Stimulated activated naive CD8-positive, alpha-beta T cell treated with anti-CD3 and anti-CD28 coated beads, Interleukin-15, Interleukin-2, amounts not matched to agents 100 U/mL and 50 U/mL, for 24 hours (primary cell): ENCODE data around the gene HRC.

Experiments
- ATAC-seq: fragments of 150-1000 bp; cut with Tn5 transposase; one replicate; pipeline ENCODE4 v1.10.0; 2021
- DNase-seq: peaks from one replicate; pipeline ENCODE4 v3.0.0; 2021

HRC gene

DNA sequence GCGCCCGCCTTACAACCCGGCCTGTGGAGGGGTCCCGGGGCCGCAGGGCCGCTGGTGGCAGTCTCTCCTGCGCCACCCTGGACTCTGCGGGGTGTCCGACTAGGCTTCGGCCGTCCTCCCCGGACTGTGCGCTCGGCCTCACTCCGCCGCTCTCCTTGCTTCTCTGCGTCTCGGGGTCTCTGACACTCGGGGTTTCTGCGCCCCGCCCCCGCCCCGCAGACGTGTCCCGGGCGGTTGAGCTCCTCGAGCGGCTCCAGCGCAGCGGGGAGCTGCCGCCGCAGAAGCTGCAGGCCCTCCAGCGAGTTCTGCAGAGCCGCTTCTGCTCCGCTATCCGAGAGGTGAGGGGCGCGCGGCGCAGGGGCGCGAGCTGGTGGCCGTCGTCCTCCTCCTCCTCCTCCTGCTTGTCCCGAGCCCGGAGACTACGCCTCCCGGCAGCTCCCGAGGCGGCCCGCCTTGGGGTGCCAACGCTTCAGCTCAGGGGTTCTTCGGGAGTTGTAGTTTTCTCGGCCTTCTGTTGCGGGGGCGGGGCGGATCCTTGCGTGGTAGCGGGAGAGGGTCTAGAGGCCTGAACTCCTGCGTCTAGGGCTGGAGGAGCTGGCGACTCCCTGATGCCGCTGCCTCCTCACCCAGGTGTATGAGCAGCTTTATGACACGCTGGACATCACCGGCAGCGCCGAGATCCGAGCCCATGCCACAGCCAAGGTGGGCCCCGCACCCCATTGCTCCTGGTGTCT is 40.4 kb downstream of the HRC start:
- ATAC-seq: no peak

DNA sequence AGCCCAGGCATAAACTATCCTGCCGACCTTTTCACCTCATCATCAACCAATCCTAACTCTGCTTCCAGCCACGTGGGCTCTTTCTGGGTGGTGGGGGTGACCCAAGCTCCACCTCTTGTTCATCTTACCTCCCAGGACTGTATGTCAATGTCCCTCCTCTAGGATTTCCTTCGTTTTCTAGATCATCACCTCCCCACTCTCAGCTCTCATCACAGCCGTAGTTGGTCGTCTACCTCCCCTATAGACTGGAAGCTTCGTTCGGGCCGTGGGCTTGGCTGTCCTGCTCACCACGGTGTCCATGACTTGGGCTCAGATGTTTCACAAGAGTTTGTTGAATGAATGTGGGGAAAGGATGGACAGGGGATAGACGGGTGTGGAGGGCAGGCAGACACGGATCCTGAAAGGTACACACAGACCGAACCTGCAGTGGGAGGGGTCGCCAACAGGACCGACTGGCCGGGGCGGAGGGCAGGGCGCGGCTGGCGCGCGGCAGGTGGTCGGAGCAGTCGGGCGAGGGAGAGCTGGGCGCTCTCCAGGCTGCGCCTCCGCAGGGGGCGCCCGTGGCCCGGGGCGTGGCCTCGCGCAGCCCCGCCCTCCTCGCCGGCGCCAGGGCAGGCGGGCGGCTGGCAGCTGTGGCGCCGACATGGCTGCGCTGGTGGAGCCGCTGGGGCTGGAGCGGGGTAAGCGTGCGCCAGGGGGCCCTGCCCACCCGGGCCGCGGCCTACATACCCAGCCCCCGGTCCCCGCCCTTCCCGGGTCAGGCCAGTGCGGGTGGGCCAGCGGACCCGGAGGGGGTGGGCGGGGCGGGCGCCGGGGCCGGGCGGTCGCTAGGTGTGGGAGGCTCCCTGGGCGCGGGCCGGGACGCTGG is 41.2 kb downstream of the HRC start, which contains the start of gene LIN7B:
LIN7B (plus strand) TSS at position 609 of the 868 bp plus-strand sequence; CDS start at position 644, 35 bp downstream.
- ATAC-seq: peak; percentile 73
- DNase-seq: peak; percentile 78

More for the DNA sequence above, 40.4 kb downstream of the HRC start:
- peak; percentile 60 for DNase-seq

DNA sequence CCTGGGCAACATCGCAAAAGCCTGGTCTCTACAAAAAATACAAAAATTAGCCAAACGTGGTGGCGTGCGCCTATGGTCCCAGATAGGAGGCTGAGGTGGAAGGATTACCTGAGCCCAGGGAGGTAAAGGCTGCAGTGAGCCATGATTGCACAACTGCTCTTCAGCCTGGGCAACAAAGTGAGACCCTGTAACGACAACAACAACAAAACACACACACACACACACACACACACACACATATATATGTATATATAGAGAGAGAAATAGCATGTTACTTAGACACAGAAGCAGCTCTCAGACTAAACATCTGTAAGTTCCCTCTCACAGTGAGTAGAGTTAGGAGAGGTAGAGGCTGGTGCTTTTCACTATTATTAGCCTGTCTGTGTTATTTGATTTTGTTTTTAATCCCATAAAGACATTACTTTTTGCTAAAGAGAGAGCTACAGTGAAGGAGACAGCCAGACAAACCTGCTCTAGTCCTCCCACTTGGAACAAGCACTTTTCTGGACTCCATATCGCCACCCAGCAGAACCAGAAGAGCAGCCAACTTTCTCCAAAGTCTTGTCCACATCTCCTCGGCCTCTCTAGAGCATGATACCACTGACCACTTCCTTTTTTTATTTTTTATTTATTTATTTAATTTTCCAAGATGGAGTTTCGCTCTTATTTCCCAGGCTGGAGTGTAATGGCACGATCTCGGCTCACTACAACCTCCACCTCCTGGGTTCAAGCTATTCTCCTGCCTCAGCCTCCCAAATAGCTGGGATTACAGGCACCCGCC is 43.8 kb downstream of the HRC start:
- DNase-seq (no peak), ATAC-seq (no peak)

DNA sequence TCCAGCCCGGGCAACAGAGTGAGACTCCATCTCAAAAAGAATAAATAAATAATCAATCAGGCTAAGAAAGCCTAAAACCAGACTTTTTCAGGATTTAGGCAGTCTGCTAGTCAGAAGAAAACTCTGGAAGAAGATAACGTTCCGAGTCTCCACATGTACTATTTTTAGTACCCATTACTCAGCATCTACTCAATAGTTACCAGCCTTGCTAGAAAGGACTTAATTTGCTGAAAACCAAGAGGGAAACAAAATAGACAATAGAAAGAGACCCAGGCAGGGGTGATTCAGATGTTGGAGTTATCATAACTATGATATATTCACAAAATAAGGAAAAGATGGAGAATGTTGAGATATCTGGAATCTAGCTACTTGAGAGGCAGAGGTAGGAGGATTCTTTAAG is 44.6 kb downstream of the HRC start:
- ATAC-seq (no peak), DNase-seq (no peak)

DNA sequence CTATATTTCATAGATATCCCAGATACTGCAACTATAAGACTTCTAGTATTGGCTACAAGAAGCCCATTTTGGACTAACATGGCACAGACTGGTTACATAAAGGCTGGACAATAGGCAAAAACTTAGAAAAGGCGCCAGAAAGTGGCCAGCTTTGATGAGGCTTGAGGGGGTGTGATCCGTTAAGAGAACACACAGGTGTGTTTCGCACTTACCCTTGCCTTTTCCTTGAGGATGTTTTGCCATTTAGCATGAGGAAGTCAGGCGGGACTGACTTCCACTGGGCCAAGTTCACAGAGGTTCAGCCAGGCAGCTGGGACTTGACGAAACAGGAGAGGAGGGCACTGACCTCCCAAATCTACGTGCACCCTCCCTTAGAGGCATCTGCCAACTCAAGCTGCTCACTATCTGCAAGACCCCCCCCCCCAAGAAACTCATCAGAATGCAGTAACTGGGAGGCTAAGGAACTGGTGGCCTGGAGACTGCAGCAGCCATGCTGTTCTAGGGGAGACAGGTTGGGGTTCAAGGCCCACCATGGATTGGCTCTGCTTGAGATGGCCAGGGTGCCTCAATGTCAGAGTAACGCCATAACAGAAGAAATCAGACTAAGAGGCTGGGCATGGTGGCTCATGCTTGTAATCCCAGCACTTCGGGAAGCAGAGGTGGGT is 45.5 kb downstream of the HRC start:
- ATAC-seq: no peak
- no peak for DNase-seq

DNA sequence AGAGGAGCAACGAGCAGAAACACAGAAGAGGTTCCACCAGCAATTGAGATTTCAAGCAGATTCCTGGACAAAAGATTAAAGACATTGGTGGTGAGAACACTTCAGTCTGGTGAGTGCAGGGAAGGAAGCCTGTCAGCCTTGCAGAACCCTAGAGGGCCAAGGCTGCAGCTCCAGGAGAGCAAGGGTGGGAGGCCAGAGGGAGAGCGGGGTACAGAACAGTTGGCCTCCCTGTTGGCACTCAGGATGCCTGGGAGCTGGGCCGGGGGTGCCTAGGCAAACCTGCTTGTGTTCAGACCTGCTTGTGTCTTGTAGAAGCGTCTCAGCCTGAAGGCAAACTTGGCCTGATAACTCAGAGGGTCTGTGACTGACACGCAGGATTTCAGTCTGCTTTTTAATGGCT is 46.1 kb downstream of the HRC start:
- no peak for DNase-seq
- ATAC-seq: no peak

DNA sequence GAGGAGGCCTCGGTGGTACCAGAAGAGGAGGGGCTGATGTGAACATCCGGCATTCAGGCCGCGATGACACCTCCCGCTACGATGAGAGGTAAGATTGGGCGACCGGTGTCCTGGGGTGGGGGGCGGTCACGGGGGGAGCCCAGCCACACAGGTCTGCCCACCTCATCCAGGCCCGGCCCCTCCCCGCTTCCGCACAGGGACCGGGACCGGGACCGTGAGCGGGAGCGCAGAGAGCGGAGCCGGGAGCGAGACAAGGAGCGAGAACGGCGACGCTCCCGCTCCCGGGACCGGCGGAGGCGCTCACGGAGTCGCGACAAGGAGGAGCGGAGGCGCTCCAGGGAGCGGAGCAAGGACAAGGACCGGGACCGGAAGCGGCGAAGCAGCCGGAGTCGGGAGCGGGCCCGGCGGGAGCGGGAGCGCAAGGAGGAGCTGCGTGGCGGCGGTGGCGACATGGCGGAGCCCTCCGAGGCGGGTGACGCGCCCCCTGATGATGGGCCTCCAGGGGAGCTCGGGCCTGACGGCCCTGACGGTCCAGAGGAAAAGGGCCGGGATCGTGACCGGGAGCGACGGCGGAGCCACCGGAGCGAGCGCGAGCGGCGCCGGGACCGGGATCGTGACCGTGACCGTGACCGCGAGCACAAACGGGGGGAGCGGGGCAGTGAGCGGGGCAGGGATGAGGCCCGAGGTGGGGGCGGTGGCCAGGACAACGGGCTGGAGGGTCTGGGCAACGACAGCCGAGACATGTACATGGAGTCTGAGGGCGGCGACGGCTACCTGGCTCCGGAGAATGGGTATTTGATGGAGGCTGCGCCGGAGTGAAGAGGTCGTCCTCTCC is 47.4 kb downstream of the HRC start:
- DNase-seq (no peak), ATAC-seq (no peak)

DNA sequence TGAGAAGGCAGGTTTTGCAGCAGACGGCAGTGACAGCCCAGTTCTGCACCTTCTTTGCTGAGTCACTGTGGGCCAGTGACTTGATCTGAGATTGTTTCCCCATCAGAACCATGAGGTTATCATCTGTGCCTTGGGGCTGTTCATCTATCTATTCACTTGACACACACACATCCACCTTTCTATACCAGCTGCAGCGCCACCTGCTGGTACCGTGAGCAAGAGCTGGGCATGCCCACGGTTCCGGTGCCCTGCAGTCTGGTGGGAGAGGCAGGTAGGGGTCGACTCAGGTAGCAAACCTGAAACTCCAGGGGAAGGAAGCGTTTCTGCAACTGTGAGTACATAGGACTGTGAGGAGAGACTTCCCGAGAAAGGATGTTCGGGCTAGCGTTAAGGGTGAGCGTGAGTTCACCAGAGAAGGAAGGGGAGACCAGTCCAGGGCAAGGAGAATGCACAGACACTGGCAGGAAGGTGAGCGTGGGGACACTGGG is 48.5 kb downstream of the HRC start:
- DNase-seq: peak; percentile 78

DNA sequence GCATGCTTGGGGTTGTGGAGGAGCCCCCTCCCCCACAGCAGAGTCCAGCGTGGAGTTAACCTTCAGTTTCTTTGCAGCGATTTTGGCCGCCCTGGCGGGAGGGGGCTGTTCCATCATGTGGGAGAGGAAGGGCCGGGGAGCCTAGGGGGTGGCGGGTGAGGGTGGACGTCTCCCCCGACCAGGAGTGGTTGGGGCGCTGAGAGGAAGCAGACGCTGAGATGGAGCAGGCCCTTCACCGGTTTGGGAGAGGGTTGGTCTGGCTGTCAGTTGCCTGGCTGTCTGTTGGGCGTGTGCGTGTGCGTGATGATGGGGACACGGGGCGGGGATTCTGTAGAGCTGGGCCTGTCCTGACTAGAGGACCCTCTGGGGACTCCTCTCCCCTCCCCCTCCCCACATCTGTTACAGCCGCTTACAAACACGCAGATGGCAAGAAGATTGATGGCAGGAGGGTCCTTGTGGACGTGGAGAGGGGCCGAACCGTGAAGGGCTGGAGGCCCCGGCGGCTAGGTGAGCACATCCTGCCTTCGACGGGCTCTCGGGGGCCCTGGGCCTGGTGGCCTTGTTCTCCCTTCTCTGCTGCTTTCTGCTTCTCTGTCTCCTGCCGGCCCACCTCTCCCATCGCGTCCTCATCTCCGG is 50.8 kb downstream of the HRC start:
- DNase-seq (no peak), ATAC-seq (no peak)

More for the DNA sequence above, 48.5 kb downstream of the HRC start:
- peak; percentile 33 for ATAC-seq

DNA sequence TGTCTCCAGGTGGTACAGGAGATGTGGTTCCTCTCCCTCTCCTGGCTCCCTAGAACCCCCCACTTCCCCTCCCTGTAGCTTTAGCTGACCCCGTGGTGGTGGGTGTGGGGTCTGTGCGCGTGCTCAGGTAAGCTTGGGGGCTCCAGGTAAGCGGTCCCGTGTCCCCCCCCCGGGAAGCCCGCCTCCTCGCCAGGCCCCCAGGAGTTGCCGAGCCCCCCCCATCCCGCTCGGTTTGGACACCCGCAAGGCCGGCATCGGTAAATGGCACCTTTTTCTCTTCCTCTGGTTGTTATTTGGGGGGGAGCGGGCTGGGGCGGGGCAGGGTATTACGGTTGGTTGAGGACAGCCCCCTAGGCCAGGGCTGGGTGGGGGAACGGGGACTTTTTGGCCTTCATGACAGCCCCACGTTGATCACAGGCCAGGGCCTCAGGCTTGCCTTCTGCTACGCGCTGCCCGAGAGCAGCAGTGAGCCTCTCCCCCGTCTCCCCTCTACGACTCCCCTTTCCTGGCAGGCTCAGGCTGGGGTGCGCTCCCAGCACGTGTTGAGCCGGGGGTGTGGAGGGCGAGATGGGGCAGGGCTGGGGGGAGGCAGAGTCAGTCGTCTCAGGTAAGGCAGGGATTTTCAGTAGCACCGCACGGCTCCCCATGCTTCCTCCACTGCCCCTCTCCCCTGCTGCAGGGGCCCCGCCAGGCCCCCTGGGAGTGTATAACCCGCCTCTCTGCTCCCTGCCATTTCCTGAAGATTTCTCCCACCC is 51.7 kb downstream of the HRC start:
- DNase-seq (no peak), ATAC-seq (no peak)

DNA sequence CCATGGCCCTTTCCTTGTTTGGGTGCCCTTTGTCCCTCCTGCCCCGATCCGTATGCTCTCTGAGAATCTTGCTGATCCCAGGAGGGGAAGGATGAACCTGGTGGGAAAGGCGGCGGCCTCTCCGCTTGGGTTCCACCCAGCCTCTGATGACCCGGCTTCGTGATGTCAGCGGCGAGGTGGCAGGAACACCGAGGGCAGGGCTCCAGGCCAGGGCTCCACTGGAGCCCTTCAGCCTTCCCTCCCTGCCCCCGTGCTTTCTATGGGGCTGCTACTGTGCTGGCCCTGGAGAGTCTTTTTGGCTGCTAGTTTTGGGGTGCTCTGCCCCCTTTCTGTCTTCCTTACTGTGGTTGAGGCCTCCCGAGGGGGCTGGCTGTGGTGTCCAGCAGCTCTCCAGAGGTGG is 52.9 kb downstream of the HRC start:
- ATAC-seq: no peak
- no peak for DNase-seq
